Measurements from ENCODE around the gene COX7A1. TPM values are rescaled to one million over a fixed set of nuclear protein-coding genes. Genes with fewer than 3 reads are reported as not detected.

COX7A1 gene
- polyA plus RNA-seq, 1 donor from 2014 or later = not detected

DNA sequence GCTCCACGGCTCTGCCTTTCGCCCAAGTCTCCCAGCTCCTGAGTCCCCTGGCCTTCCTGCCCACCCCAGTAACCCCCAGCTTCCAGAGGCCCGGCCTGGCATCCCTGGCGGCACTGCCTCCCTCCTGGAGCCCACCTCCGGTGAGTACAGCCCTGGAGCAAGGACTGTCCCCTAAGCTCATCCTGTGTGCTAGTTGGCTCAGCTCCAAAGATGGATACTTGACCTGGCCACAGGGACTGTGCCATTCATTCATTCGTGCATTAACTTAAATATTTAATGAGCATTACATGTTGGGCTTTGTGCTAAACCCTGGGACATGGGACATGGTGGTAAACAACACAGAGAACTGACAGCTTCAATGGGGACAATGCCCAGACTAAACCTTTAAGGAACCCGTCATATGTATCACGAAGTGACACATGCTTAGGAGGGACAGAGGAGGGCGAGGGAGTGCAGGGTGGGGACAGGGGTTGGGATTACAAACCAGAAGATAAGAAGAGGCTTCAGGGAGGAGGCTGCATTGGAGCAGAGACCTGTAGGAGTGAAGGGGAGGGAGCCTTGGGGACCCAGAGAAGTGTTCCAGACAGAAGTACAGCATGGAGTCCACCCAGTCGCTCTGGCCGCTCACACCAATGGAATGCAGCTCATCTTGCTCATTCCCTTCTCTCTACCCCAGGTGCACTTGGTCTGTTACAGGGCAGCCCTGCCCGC lies 48.2 kb downstream of the COX7A1 start:
- no peak overlapping the region for H3K27ac ChIP-seq (ENCODE audit: low read length)
- H3F3A ChIP-seq (ENCODE audit: insufficient read depth, low read length, poor library complexity, severe bottlenecking) = no peaks in the 10 kb centered on the region
- H3K4me3 ChIP-seq (ENCODE audit: low read length) = no peak overlapping the region
- H3K79me2 ChIP-seq (replicated peaks; ENCODE audit: insufficient read depth, low read length) = no peaks in the 10 kb centered on the region
- H3K27me3 ChIP-seq (ENCODE audit: insufficient read depth, low read depth, low read length) = no peaks in the 10 kb centered on the region
- TF ChIP-seq POLR2AphosphoS5 (IDR thresholded peaks at IDR 0.05) = no peak
- TF ChIP-seq SMC3 (conservative IDR thresholded peaks at IDR 0.05; ENCODE audit: poor library complexity) = no peak
- TF ChIP-seq TAF1 (IDR thresholded peaks at IDR 0.05; ENCODE audit: low read depth) = no peak
- TF ChIP-seq, protein P1, sequence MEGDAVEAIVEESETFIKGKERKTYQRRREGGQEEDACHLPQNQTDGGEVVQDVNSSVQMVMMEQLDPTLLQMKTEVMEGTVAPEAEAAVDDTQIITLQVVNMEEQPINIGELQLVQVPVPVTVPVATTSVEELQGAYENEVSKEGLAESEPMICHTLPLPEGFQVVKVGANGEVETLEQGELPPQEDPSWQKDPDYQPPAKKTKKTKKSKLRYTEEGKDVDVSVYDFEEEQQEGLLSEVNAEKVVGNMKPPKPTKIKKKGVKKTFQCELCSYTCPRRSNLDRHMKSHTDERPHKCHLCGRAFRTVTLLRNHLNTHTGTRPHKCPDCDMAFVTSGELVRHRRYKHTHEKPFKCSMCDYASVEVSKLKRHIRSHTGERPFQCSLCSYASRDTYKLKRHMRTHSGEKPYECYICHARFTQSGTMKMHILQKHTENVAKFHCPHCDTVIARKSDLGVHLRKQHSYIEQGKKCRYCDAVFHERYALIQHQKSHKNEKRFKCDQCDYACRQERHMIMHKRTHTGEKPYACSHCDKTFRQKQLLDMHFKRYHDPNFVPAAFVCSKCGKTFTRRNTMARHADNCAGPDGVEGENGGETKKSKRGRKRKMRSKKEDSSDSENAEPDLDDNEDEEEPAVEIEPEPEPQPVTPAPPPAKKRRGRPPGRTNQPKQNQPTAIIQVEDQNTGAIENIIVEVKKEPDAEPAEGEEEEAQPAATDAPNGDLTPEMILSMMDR (IDR thresholded peaks at IDR 0.05; ENCODE audit: poor library complexity, severe bottlenecking) = no peak
- TF ChIP-seq EZH2 (IDR thresholded peaks at IDR 0.05; ENCODE audit: borderline replicate concordance, insufficient read depth, low read length, poor library complexity, severe bottlenecking) = no peak
- TF ChIP-seq RAD21 (conservative IDR thresholded peaks at IDR 0.05) = no peak
- TF ChIP-seq, protein P2, sequence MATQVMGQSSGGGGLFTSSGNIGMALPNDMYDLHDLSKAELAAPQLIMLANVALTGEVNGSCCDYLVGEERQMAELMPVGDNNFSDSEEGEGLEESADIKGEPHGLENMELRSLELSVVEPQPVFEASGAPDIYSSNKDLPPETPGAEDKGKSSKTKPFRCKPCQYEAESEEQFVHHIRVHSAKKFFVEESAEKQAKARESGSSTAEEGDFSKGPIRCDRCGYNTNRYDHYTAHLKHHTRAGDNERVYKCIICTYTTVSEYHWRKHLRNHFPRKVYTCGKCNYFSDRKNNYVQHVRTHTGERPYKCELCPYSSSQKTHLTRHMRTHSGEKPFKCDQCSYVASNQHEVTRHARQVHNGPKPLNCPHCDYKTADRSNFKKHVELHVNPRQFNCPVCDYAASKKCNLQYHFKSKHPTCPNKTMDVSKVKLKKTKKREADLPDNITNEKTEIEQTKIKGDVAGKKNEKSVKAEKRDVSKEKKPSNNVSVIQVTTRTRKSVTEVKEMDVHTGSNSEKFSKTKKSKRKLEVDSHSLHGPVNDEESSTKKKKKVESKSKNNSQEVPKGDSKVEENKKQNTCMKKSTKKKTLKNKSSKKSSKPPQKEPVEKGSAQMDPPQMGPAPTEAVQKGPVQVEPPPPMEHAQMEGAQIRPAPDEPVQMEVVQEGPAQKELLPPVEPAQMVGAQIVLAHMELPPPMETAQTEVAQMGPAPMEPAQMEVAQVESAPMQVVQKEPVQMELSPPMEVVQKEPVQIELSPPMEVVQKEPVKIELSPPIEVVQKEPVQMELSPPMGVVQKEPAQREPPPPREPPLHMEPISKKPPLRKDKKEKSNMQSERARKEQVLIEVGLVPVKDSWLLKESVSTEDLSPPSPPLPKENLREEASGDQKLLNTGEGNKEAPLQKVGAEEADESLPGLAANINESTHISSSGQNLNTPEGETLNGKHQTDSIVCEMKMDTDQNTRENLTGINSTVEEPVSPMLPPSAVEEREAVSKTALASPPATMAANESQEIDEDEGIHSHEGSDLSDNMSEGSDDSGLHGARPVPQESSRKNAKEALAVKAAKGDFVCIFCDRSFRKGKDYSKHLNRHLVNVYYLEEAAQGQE (IDR thresholded peaks at IDR 0.05; ENCODE audit: borderline replicate concordance) = no peak
- no peak for TF ChIP-seq MXI1 (conservative IDR thresholded peaks at IDR 0.05; ENCODE audit: poor library complexity, severe bottlenecking)
- no peak for TF ChIP-seq EP300 (conservative IDR thresholded peaks at IDR 0.05; ENCODE audit: poor library complexity, severe bottlenecking)
- no peaks in the 10 kb centered on the region for H3K9me2 ChIP-seq (ENCODE audit: insufficient read depth, low read length)
- H3K9me3 ChIP-seq (ENCODE audit: low read length) = no peaks in the 10 kb centered on the region
- H4K20me1 ChIP-seq (ENCODE audit: insufficient read depth) = no peaks in the 10 kb centered on the region
- no peak overlapping the region for H2AFZ ChIP-seq (ENCODE audit: low read depth, low read length)
- H3K36me3 ChIP-seq (ENCODE audit: insufficient read depth, low read length) = no peaks in the 10 kb centered on the region
- H3K9ac ChIP-seq (ENCODE audit: low read length) = no peak overlapping the region
- H3K4me2 ChIP-seq (ENCODE audit: low read length) = no peak overlapping the region

DNA sequence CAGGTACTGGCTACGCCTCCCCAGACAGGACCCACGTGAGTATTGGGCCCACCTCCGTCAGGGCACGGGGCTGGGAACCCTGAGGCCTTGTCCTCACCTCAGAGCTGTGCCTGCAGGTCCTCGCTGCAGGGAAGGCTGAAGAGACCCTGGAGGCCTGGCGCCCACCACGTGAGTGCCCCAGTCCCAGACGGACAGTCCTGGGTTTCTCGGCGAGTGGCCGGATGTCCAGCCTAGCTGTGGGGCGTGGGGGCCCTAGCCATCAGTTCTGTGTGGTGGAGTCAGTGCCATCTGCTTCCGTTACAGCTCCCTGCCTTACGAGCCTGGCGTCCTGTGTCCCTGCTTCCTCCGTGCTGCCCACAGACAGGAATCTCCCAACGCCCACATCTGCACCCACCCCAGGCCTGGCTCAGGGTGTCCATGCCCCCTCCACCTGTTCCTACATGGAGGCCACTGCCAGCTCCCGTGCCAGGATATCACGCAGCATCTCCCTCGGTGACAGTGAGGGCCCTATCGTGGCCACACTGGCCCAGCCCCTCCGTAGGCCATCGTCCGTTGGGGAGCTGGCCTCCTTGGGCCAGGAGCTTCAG lies 49.1 kb downstream of the COX7A1 start:
- Histone ChIP-seq H3K27ac (ENCODE audit: low read length) (no peak overlapping the region), H3F3A (ENCODE audit: insufficient read depth, low read length, poor library complexity, severe bottlenecking) (no peaks in the 10 kb centered on the region), H3K4me2 (ENCODE audit: low read length) (no peak overlapping the region), H3K9me2 (ENCODE audit: insufficient read depth, low read length) (no peaks in the 10 kb centered on the region), H3K9ac (ENCODE audit: low read length) (no peak overlapping the region), H3K9me3 (ENCODE audit: low read length) (no peaks in the 10 kb centered on the region), H3K79me2 (replicated peaks; ENCODE audit: insufficient read depth, low read length) (no peaks in the 10 kb centered on the region), H3K4me3 (ENCODE audit: low read length) (no peak overlapping the region), H3K36me3 (ENCODE audit: insufficient read depth, low read length) (no peaks in the 10 kb centered on the region), H3K27me3 (ENCODE audit: insufficient read depth, low read depth, low read length) (no peaks in the 10 kb centered on the region), H2AFZ (ENCODE audit: low read depth, low read length) (no peak overlapping the region), H4K20me1 (ENCODE audit: insufficient read depth) (no peaks in the 10 kb centered on the region)
- TF ChIP-seq, protein P2 (IDR thresholded peaks at IDR 0.05; ENCODE audit: borderline replicate concordance) = no peak
- TF ChIP-seq TAF1 (IDR thresholded peaks at IDR 0.05; ENCODE audit: low read depth) = no peak
